ENCODE data around the gene SLC16A6. TPM values are rescaled to one million over a fixed set of nuclear protein-coding genes. Genes with fewer than 3 reads are reported as not detected.
"Not testable (repeated sequence)": the region's sequence is repeated elsewhere in the genome, so short reads cannot be mapped to it uniquely, and the experiment has no call there.

SLC16A6 gene
- polyA plus RNA-seq, 4 donors: 0.33 to 1.3 (median 0.63) TPM

DNA sequence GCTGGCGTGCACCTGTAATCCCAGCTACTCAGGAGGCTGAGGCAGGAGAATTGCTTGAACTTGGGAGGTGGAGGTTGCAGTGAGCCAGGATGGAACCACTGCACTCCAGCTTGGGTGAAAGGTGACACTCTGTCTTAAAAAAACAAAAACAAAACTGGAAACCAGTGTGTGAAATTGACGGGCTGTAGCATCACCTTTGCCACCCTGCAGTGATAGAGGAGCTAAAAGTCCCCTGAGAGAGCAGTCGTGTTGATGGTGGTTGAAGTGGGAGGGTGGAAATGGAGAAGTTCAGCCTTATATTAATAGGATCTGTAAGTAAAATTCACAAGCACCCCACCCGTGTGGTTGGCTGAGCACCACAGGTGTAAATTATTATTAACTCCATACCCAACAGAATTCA is 65.9 kb downstream of the SLC16A6 start:
- DNase-seq (ENCODE audit: low read depth in 4 of 4, low spot score in 3 of 4): not testable (repeated sequence)

- no peak for DNase-seq (ENCODE audit: low read depth in 4 of 4, low spot score in 3 of 4)
Observed at GRCh38 chr17:68222606-68223005, 68.3 kb downstream of the SLC16A6 start.

GRCh38 chr17:68221786-68222185 is 69.1 kb downstream of the SLC16A6 start:
- DNase-seq (ENCODE audit: low read depth in 4 of 4, low spot score in 3 of 4): no peak

GRCh38 chr17:68220786-68221185 is 70.1 kb downstream of the SLC16A6 start:
- not testable (repeated sequence) for DNase-seq (ENCODE audit: low read depth in 4 of 4, low spot score in 3 of 4)

GRCh38 chr17:68220186-68220585 is 70.7 kb downstream of the SLC16A6 start:
- DNase-seq (ENCODE audit: low read depth in 4 of 4, low spot score in 3 of 4): not testable (repeated sequence)

- DNase-seq (ENCODE audit: low read depth in 4 of 4, low spot score in 3 of 4): not testable (repeated sequence)
Observed at GRCh38 chr17:68219429-68219828, 71.5 kb downstream of the SLC16A6 start.

Other genes starting within 250 kb of the SLC16A6 start
- gene AMZ2, start 43.1 kb downstream of the SLC16A6 start, polyA plus RNA-seq (ENCODE audit: insufficient read length in 4 of 4): 100 to 1,000 TPM in 1 of 4 donors, 10 to 100 TPM in 3; 73.8 to 102 (median 80.9) TPM
- gene ARSG, start 368 bp upstream of the SLC16A6 start, polyA plus RNA-seq (ENCODE audit: insufficient read length in 4 of 4): 1 to 10 TPM; 2.7 to 7.0 (median 4.3) TPM
- 10 to 100 TPM; 21.8 to 24.4 (median 22.7) TPM for gene WIPI1, start 166.4 kb upstream of the SLC16A6 start, polyA plus RNA-seq (ENCODE audit: insufficient read length in 4 of 4)
- 100 to 1,000 TPM; 271 to 435 (median 366) TPM for gene PRKAR1A, start 221.3 kb upstream of the SLC16A6 start, polyA plus RNA-seq (ENCODE audit: insufficient read length in 4 of 4)